ENCODE data around the gene DEFB119.

DNA sequence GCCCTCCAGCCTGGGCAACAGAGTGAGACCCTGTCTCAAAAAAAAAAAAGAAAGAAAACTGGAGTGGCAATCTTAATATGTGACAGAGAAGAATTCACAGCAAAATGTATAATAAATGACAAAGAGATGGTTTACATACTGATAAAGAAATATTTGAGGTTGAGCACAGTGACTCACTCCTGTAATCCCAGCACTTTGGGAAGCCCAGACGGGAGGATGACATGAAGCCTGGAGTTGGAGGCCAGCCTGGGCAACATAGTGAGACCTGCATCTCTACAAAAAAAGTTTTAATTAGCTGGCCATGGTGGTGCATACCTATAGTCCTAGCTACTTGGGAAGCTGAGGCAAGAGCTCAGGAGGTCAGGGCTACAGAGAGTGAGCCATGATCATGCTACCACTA, 34.4 kb downstream of the DEFB119 start:
- TF ChIP-seq CTCF (IDR thresholded peaks at IDR 0.05; ENCODE audit: insufficient read depth, low read depth, low read length), result no peak
- TF ChIP-seq EZH2 (IDR thresholded peaks at IDR 0.05; ENCODE audit: insufficient read depth, low read length), result no peak
